OCI-LY7 (cell line): ENCODE measurements around the gene IFI27L1. TPM values are rescaled to one million over a fixed set of nuclear protein-coding genes. Genes with fewer than 3 reads are reported as not detected.

Experiments
- BruUV-seq: library from RNA; stranded (reverse); fragments of 400-500 nt; replicated peaks from 2 replicates; lab custom pipeline; 2021; lab: Mats Ljungman, UMichigan
- CTCF ChIA-PET: fragments of 300-600 bp; sonication (Branson Sonifier 250); formaldehyde crosslinking; loops from one replicate; lab custom pipeline; 2022; ENCODE audit warnings: antibody characterized with exemption; ENCODE audit not compliant: unreplicated experiment; lab: Charles Lee
- POLR2A ChIA-PET: fragments of 300-600 bp; sonication (Branson Sonifier 250); formaldehyde crosslinking; loops from one replicate; lab custom pipeline; 2022; ENCODE audit warnings: antibody characterized with exemption; lab: Charles Lee
- DNase-seq: peaks from one replicate; pipeline ENCODE4 v3.0.0-alpha.2; 2015; ENCODE audit warnings: low spot score
- H2AFZ ChIP-seq: fragments of 200-600 bp; sonication (generic), shearing (Covaris generic); 2 replicates; pipeline ENCODE4 v1.6.1; 2014; ENCODE audit warnings: mild to moderate bottlenecking, antibody characterized with exemption, low read length, moderate library complexity
- H3K27ac ChIP-seq: fragments of 200-600 bp; sonication (generic); 2 replicates; pipeline ENCODE4 v1.5.1; 2014; ENCODE audit warnings: mixed run types, low read depth, mild to moderate bottlenecking, moderate library complexity, low read length, inconsistent platforms; ENCODE audit not compliant: poor library complexity, severe bottlenecking
- H3K36me3 ChIP-seq: fragments of 200-600 bp; sonication (generic); 2 replicates; pipeline ENCODE4 v1.6.1; 2014; ENCODE audit warnings: mild to moderate bottlenecking, antibody characterized with exemption, low read length, moderate library complexity, mixed read lengths; ENCODE audit not compliant: insufficient read depth
- H3K4me1 ChIP-seq: fragments of 200-600 bp; sonication (generic); 2 replicates; pipeline ENCODE4 v1.5.1; 2014; ENCODE audit warnings: mild to moderate bottlenecking, low read length; ENCODE audit not compliant: insufficient read depth, poor library complexity, severe bottlenecking
- H3K4me2 ChIP-seq: fragments of 200-600 bp; sonication (generic); 2 replicates; pipeline ENCODE4 v1.6.1; 2014; ENCODE audit warnings: mild to moderate bottlenecking, low read length
- H3K4me3 ChIP-seq: fragments of 200-600 bp; sonication (generic); 2 replicates; pipeline ENCODE4 v1.5.1; 2014; ENCODE audit warnings: mild to moderate bottlenecking, low read depth, low read length; ENCODE audit not compliant: poor library complexity, severe bottlenecking
- H3K79me2 ChIP-seq: fragments of 200-600 bp; sonication (generic); 2 replicates; pipeline ENCODE4 v1.6.1; 2016; ENCODE audit warnings: low read depth, mild to moderate bottlenecking, low read length, moderate library complexity, mixed read lengths; ENCODE audit not compliant: insufficient read depth
- H3K9me2 ChIP-seq: fragments of 200-600 bp; sonication (generic); 2 replicates; pipeline ENCODE4 v1.6.1; 2016; ENCODE audit warnings: mild to moderate bottlenecking, low read length, mixed read lengths; ENCODE audit not compliant: insufficient read depth
- H3K9me3 ChIP-seq: fragments of 200-600 bp; sonication (generic); 2 replicates; pipeline ENCODE4 v1.6.1; 2014; ENCODE audit warnings: mild to moderate bottlenecking, mixed run types, low read length, mixed read lengths
- H4K20me1 ChIP-seq: fragments of 200-600 bp; sonication (generic); 2 replicates; pipeline ENCODE4 v1.6.1; 2014; ENCODE audit warnings: mild to moderate bottlenecking, antibody characterized with exemption, low read length, moderate library complexity, mixed read lengths; ENCODE audit not compliant: insufficient read depth
- CTCF ChIP-seq: fragments of 200-600 bp; sonication (generic); conservative IDR thresholded peaks from 2 replicates; pipeline ENCODE4 v1.5.1; 2014; ENCODE audit warnings: mild to moderate bottlenecking, antibody characterized with exemption, low read length, moderate library complexity, mixed read lengths
- EZH2phosphoT487 ChIP-seq: fragments of 200-600 bp; sonication (generic); IDR thresholded peaks from 2 replicates; pipeline ENCODE4 v1.6.1; 2018; ENCODE audit warnings: low read depth, borderline replicate concordance, mild to moderate bottlenecking, mixed run types, antibody characterized with exemption, low read length, moderate library complexity, mixed read lengths
- intact Hi-C: fragments of 100-400 bp; cut with micrococcal nuclease; formaldehyde crosslinking; loops from one replicate; pipeline ENCODE4 v1.10.0; 2022; ENCODE audit not compliant: unreplicated experiment
- total RNA-seq, 2 experiments: library from RNA; depleted of rRNA in 1 of 2; stranded (reverse); fragments of >200 nt in 1 of 2; shearing (Covaris generic) in 1 of 2; gene quantifications; 2 replicates each; pipeline ENCODE4 v1.2.3, GENCODE V29; 2014 to 2022

Gene IFI27L1
- total RNA-seq, 2 experiments from 2014 or later, result 49.0 to 61.5 TPM

- no peaks in the 10 kb centered on the region for H3K36me3 ChIP-seq
- intact Hi-C loops, result loop anchor here (5.0 kb wide), 1 partner anchor 44 kb away; the partner anchor contains the start of genes DDX24 and IFI27L1
- ChIA-PET CTCF (no interaction called here), POLR2A (no interaction called here)
- no peaks in the 10 kb centered on the region for H3K9me2 ChIP-seq
- no TSS peak for BruUV-seq
- H3K27ac ChIP-seq, result no peak overlapping the region
- no peak overlapping the region for H2AFZ ChIP-seq
- no peak overlapping the region for H3K4me2 ChIP-seq
- H3K4me3 ChIP-seq, result no peak overlapping the region
- no peaks in the 10 kb centered on the region for H3K9me3 ChIP-seq
- no peaks in the 10 kb centered on the region for H3K79me2 ChIP-seq
- peaks cover 14% of the 10 kb centered on the region for H3K4me1 ChIP-seq
- no peak for TF ChIP-seq EZH2phosphoT487
- TF ChIP-seq CTCF, result no peak
- no peak for DNase-seq
- no peaks in the 10 kb centered on the region for H4K20me1 ChIP-seq
Measured at GRCh38 chr14:94125659-94126418, 44.7 kb downstream of the IFI27L1 start.

GRCh38 chr14:94126419-94126677 lies 45.2 kb downstream of the IFI27L1 start:
- ChIA-PET POLR2A (no interaction called here), CTCF (no interaction called here)
- no peak overlapping the region for H3K4me2 ChIP-seq
- no peaks in the 10 kb centered on the region for H4K20me1 ChIP-seq
- peaks cover 14% of the 10 kb centered on the region for H3K4me1 ChIP-seq
- no peaks in the 10 kb centered on the region for H3K9me2 ChIP-seq
- H3K79me2 ChIP-seq, result no peaks in the 10 kb centered on the region
- no TSS peak for BruUV-seq
- TF ChIP-seq CTCF (no peak), EZH2phosphoT487 (no peak)
- no peaks in the 10 kb centered on the region for H3K36me3 ChIP-seq
- H3K9me3 ChIP-seq, result no peaks in the 10 kb centered on the region
- no peak overlapping the region for H3K4me3 ChIP-seq
- H3K27ac ChIP-seq, result no peak overlapping the region
- no peak for DNase-seq
- intact Hi-C loops, result loop anchor here (5.0 kb wide), 1 partner anchor 44 kb away; the partner anchor contains the start of genes DDX24 and IFI27L1
- no peak overlapping the region for H2AFZ ChIP-seq

- H3K9me3 ChIP-seq, result no peaks in the 10 kb centered on the region
- CTCF ChIA-PET, result no interaction called here
- no TSS peak for BruUV-seq
- H3K4me2 ChIP-seq, result no peak overlapping the region
- POLR2A ChIA-PET, result no interaction called here
- H2AFZ ChIP-seq, result no peak overlapping the region
- peaks cover 14% of the 10 kb centered on the region for H3K4me1 ChIP-seq
- no peak for DNase-seq
- no peak overlapping the region for H3K4me3 ChIP-seq
- TF ChIP-seq CTCF (no peak), EZH2phosphoT487 (no peak)
- no peaks in the 10 kb centered on the region for H3K79me2 ChIP-seq
- intact Hi-C loops, result loop anchor here (5.0 kb wide), 1 partner anchor 44 kb away; the partner anchor contains the start of genes DDX24 and IFI27L1
- no peaks in the 10 kb centered on the region for H3K36me3 ChIP-seq
- no peaks in the 10 kb centered on the region for H3K9me2 ChIP-seq
- no peaks in the 10 kb centered on the region for H4K20me1 ChIP-seq
- no peak overlapping the region for H3K27ac ChIP-seq
Measured at GRCh38 chr14:94126800-94127199, 45.7 kb downstream of the IFI27L1 start.
